SK-N-SH (cell line): ENCODE measurements around the gene SEMA4G. TPM values are rescaled to one million over a fixed set of nuclear protein-coding genes. Genes with fewer than 3 reads are reported as not detected.

ENCODE experiments used
- CTCF ChIA-PET: fragments of 300-600, 350-600 bp; formaldehyde crosslinking; extraction: SDS; loops from one replicate; lab custom pipeline; 2021; lab: Yijun Ruan, JAX
- POLR2A ChIA-PET: fragments of 350-600 bp; sonication (Branson Sonifier 250); formaldehyde crosslinking; extraction: SDS; loops from one replicate; lab custom pipeline; 2020; ENCODE audit warnings: antibody characterized with exemption, inconsistent platforms; lab: Yijun Ruan, JAX
- DNase-seq: peaks from one replicate; pipeline ENCODE4 v3.0.0; 2012
- H2AFZ ChIP-seq: fragments of 200-600 bp; sonication (generic); 2 replicates; pipeline ENCODE4 v1.8.1; 2016; ENCODE audit warnings: antibody characterized with exemption, mild to moderate bottlenecking, low read depth
- H3F3A ChIP-seq: fragments of 200-600 bp; sonication (generic); replicated peaks from 2 replicates; pipeline ENCODE3; 2016; ENCODE audit warnings: antibody characterized with exemption, mild to moderate bottlenecking; ENCODE audit not compliant: insufficient read depth
- H3K27ac ChIP-seq, 2 experiments: fragments of 200-500 bp in 1 of 2; fragments of 200-600 bp in 1 of 2; sonication (Bioruptor generic) in 1 of 2; sonication (generic), shearing (Covaris generic) in 1 of 2; 2 replicates each; pipeline versions ENCODE4 v1.5.1 to v1.6.1; 2014 to 2016; ENCODE audit warnings: low read depth in 2 of 2, inconsistent platforms in 1 of 2, low read length in 1 of 2, mild to moderate bottlenecking in 1 of 2, mixed read lengths in 1 of 2
- H3K27me3 ChIP-seq: fragments of 200-600 bp; sonication (generic), shearing (Covaris generic); 2 replicates; pipeline ENCODE4 v1.6.1; 2016; ENCODE audit warnings: mixed run types; ENCODE audit not compliant: insufficient read depth
- H3K36me3 ChIP-seq, 2 experiments: fragments of 200-500 bp in 1 of 2; fragments of 200-600 bp in 1 of 2; sonication (Bioruptor generic) in 1 of 2; sonication (generic) in 1 of 2; replicated peaks in 1 of 2; 2 replicates each; pipeline versions ENCODE3 to v1.5.1; 2014 to 2016; ENCODE audit warnings: low read length in 1 of 2, mild to moderate bottlenecking in 1 of 2; ENCODE audit not compliant: insufficient read depth in 2 of 2, control insufficient read depth in 1 of 2
- H3K4me1 ChIP-seq, 2 experiments: fragments of 200-500 bp in 1 of 2; fragments of 200-600 bp in 1 of 2; sonication (Bioruptor generic) in 1 of 2; sonication (generic), shearing (Covaris generic) in 1 of 2; 2 replicates each; pipeline versions ENCODE4 v1.5.1 to v1.6.1; 2014 to 2016; ENCODE audit warnings: low read depth in 1 of 2, low read length in 1 of 2, mixed run types in 1 of 2; ENCODE audit not compliant: insufficient read depth in 2 of 2, control insufficient read depth in 1 of 2
- H3K4me2 ChIP-seq: fragments of 200-600 bp; sonication (generic), shearing (Covaris generic); 2 replicates; pipeline ENCODE4 v1.6.1; 2017; ENCODE audit warnings: mixed run types
- H3K4me3 ChIP-seq, 2 experiments: fragments of 200-500 bp in 1 of 2; fragments of 200-600 bp in 1 of 2; sonication (Bioruptor generic) in 1 of 2; sonication (generic), shearing (Covaris generic) in 1 of 2; 2 replicates each; pipeline versions ENCODE4 v1.5.1 to v1.8.1; 2014 to 2016; ENCODE audit warnings: low read depth in 2 of 2, inconsistent platforms in 1 of 2, low read length in 1 of 2, mild to moderate bottlenecking in 1 of 2, mixed read lengths in 1 of 2, moderate library complexity in 1 of 2
- H3K79me2 ChIP-seq: fragments of 200-600 bp; sonication (generic); 2 replicates; pipeline ENCODE4 v1.8.1; 2017; ENCODE audit warnings: mild to moderate bottlenecking; ENCODE audit not compliant: insufficient read depth
- H3K9ac ChIP-seq: fragments of 200-600 bp; sonication (generic); 2 replicates; pipeline ENCODE4 v1.6.1; 2017; ENCODE audit warnings: mixed run types
- H3K9me2 ChIP-seq: fragments of 200-600 bp; sonication (generic); 2 replicates; pipeline ENCODE4 v1.6.1; 2017; ENCODE audit warnings: mixed run types
- H3K9me3 ChIP-seq: fragments of 200-600 bp; sonication (generic); 2 replicates; pipeline ENCODE4 v1.6.1; 2017; ENCODE audit warnings: mixed run types, mild to moderate bottlenecking, moderate library complexity
- H4K20me1 ChIP-seq: fragments of 200-600 bp; sonication (generic); 2 replicates; pipeline ENCODE4 v1.6.1; 2017; ENCODE audit warnings: mild to moderate bottlenecking, mixed run types; ENCODE audit not compliant: insufficient read depth
- EP300 ChIP-seq, 2 experiments: IDR thresholded peaks; 2 replicates each; pipeline versions ENCODE4 v1.4.0 to v1.6.1; 2012; ENCODE audit warnings: borderline replicate concordance in 1 of 2, low read depth in 1 of 2, low read length in 1 of 2
- GABPA ChIP-seq: IDR thresholded peaks from 2 replicates; pipeline ENCODE4 v1.4.0; 2012; ENCODE audit warnings: low read depth, mild to moderate bottlenecking
- MEF2A ChIP-seq: IDR thresholded peaks from 2 replicates; pipeline ENCODE4 v1.4.0; 2012; ENCODE audit warnings: low read depth, borderline replicate concordance
- MXI1 ChIP-seq: IDR thresholded peaks from 2 replicates; pipeline ENCODE4 v1.6.1; 2012; ENCODE audit warnings: mild to moderate bottlenecking, low read depth, low read length, improper control_type of control experiment
- NFIC ChIP-seq: IDR thresholded peaks from 2 replicates; pipeline ENCODE4 v1.4.0; 2012; ENCODE audit warnings: borderline replicate concordance
- NRF1 ChIP-seq: IDR thresholded peaks from 2 replicates; pipeline ENCODE4 v1.6.1; 2012; ENCODE audit warnings: low read depth, mild to moderate bottlenecking, low read length
- RAD21 ChIP-seq: IDR thresholded peaks from 2 replicates; pipeline ENCODE4 v1.6.1; 2012; ENCODE audit warnings: mild to moderate bottlenecking, low read length
- RFX5 ChIP-seq: IDR thresholded peaks from 2 replicates; pipeline ENCODE4 v1.6.1; 2012; ENCODE audit warnings: mild to moderate bottlenecking, improper control_type of control experiment, low read length
- SIN3A ChIP-seq: IDR thresholded peaks from 2 replicates; pipeline ENCODE4 v1.6.1; 2012; ENCODE audit warnings: low read depth, mild to moderate bottlenecking, low read length, moderate library complexity, borderline replicate concordance
- SMC3 ChIP-seq: IDR thresholded peaks from 2 replicates; pipeline ENCODE4 v1.6.1; 2012; ENCODE audit warnings: low read depth, low read length, improper control_type of control experiment
- TAF1 ChIP-seq: IDR thresholded peaks from 2 replicates; pipeline ENCODE4 v1.6.1; 2012; ENCODE audit warnings: low read depth, mild to moderate bottlenecking, low read length, moderate library complexity, borderline replicate concordance
- YY1 ChIP-seq: IDR thresholded peaks from 2 replicates; pipeline ENCODE4 v1.4.0; 2012; ENCODE audit warnings: low read depth, mild to moderate bottlenecking
- WGBS: methylation state at CpG from one replicate; pipeline ENCODE4 v1.1.6; 2017; ENCODE audit warnings: low lambda C conversion rate; 5-methylcytosine and 5-hydroxymethylcytosine counted together
- polyA plus RNA-seq, 3 experiments: library from polyadenylated mRNA; depleted of rRNA; stranded (reverse); fragments of >200 nt; gene quantifications; 2 replicates each; pipeline ENCODE4 v1.2.3, GENCODE V29; 2012
- TF ChIP-seq, protein P1 (sequence below): IDR thresholded peaks from 2 replicates; pipeline ENCODE4 v1.4.0; 2012; ENCODE audit warnings: low read depth, borderline replicate concordance
- TF ChIP-seq, protein P2 (sequence below): fragments of 150-350 bp; IDR thresholded peaks from 2 replicates; pipeline ENCODE4 v1.6.1; 2016; ENCODE audit warnings: mild to moderate bottlenecking, low read depth, low read length
- TF ChIP-seq, protein P3 (sequence below): fragments of 200-600 bp; sonication (generic); IDR thresholded peaks from 2 replicates; pipeline ENCODE4 v1.6.1; 2017; ENCODE audit warnings: antibody characterized with exemption, mild to moderate bottlenecking, moderate library complexity

The SEMA4G gene
- polyA plus RNA-seq, 1 of the 3 experiments (the other 2 are of a cell fraction): 16.2 TPM

DNA sequence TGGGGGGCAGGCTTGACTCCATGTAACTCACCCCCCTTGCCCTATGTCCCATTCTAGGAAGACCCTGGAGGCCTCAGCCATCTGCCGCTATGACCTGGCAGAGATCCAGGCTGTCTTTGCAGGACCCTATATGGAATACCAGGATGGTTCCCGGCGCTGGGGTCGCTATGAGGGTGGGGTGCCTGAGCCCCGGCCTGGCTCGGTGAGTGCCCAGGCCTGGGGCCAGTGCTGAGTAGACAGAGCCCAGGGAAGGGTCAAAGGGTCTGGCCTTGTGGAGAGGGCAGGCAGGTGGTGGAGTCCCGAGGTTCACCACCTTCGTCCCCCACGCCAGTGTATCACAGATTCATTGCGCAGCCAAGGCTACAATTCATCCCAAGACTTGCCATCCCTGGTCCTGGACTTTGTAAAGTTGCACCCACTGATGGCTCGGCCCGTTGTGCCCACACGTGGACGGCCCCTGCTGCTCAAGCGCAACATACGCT is 10.5 kb downstream of the SEMA4G start:
- Histone ChIP-seq H3K4me1 (no peaks in the 10 kb centered on the region), H3K27ac (no peak overlapping the region), H3F3A (no peaks in the 10 kb centered on the region), H3K9ac (no peak overlapping the region), H4K20me1 (no peaks in the 10 kb centered on the region), H3K4me3 (no peak overlapping the region), H3K9me2 (no peaks in the 10 kb centered on the region), H3K9me3 (no peaks in the 10 kb centered on the region), H2AFZ (no peak overlapping the region), H3K4me2 (no peak overlapping the region)
- CTCF ChIA-PET: interaction anchor here (1.7 kb wide), 1 partner anchor 18 kb away, joined by 5 read pairs; no protein-coding TSS in a partner anchor
- DNase-seq: no peak
- 89% methylated on average over 9 of the region's 16 CpGs for WGBS
- POLR2A ChIA-PET: no interaction called here
- TF ChIP-seq YY1 (no peak), RAD21 (no peak), SIN3A (no peak), NRF1 (no peak), TAF1 (no peak)
- TF ChIP-seq, protein P1, sequence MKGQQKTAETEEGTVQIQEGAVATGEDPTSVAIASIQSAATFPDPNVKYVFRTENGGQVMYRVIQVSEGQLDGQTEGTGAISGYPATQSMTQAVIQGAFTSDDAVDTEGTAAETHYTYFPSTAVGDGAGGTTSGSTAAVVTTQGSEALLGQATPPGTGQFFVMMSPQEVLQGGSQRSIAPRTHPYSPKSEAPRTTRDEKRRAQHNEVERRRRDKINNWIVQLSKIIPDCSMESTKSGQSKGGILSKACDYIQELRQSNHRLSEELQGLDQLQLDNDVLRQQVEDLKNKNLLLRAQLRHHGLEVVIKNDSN: no peak
- TF ChIP-seq, protein P2, sequence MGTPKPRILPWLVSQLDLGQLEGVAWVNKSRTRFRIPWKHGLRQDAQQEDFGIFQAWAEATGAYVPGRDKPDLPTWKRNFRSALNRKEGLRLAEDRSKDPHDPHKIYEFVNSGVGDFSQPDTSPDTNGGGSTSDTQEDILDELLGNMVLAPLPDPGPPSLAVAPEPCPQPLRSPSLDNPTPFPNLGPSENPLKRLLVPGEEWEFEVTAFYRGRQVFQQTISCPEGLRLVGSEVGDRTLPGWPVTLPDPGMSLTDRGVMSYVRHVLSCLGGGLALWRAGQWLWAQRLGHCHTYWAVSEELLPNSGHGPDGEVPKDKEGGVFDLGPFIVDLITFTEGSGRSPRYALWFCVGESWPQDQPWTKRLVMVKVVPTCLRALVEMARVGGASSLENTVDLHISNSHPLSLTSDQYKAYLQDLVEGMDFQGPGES: no peak
- TF ChIP-seq, protein P3, sequence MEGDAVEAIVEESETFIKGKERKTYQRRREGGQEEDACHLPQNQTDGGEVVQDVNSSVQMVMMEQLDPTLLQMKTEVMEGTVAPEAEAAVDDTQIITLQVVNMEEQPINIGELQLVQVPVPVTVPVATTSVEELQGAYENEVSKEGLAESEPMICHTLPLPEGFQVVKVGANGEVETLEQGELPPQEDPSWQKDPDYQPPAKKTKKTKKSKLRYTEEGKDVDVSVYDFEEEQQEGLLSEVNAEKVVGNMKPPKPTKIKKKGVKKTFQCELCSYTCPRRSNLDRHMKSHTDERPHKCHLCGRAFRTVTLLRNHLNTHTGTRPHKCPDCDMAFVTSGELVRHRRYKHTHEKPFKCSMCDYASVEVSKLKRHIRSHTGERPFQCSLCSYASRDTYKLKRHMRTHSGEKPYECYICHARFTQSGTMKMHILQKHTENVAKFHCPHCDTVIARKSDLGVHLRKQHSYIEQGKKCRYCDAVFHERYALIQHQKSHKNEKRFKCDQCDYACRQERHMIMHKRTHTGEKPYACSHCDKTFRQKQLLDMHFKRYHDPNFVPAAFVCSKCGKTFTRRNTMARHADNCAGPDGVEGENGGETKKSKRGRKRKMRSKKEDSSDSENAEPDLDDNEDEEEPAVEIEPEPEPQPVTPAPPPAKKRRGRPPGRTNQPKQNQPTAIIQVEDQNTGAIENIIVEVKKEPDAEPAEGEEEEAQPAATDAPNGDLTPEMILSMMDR: no peak
- TF ChIP-seq, all 33 proteins: peak for 0
- H3K79me2 ChIP-seq: no peaks in the 10 kb centered on the region
- no peaks in the 10 kb centered on the region for H3K27me3 ChIP-seq
- H3K36me3 ChIP-seq: peaks cover 3 to 29% of the 10 kb centered on the region in 2 experiments

DNA sequence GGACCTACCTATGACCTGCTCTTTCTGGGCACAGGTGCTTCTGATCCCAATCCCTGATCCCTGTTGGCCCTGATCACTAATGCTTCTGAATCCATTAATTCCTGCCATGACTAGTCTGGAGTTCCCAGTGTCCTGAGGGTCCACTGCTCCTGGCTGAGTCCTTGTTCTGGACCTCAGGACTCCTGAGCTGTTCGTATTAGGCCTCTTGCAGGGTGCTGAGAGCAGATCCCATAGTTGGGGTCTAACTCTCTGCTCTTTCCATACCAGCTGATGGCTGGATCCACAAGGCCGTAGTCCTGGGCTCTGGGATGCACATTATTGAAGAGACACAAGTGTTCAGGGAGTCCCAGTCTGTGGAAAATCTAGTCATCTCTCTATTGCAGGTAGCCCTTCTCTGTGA is 11.0 kb downstream of the SEMA4G start:
- TF ChIP-seq MEF2A: no peak
- TF ChIP-seq, protein P2: no peak
- no peak for TF ChIP-seq EP300 (IDR thresholded peaks at IDR 0.05; ENCODE audit: borderline replicate concordance in 1 of 2, low read depth in 1 of 2, low read length in 1 of 2)
- TF ChIP-seq RFX5: no peak
- TF ChIP-seq SIN3A: no peak
- TF ChIP-seq, protein P1: no peak
- no peak for TF ChIP-seq NFIC
- no peak for TF ChIP-seq MXI1
- TF ChIP-seq GABPA: no peak
- no peak for TF ChIP-seq SMC3
- H3F3A ChIP-seq: no peaks in the 10 kb centered on the region
- ChIA-PET POLR2A (interaction anchor here (1.4 kb wide), 1 partner anchor 8 kb away, joined by 3 read pairs; no protein-coding TSS in a partner anchor), CTCF (interaction anchor here (1.7 kb wide), 1 partner anchor 17 kb away, joined by 5 read pairs; no protein-coding TSS in a partner anchor)
- H3K4me2 ChIP-seq: no peak overlapping the region
- H3K9ac ChIP-seq: no peak overlapping the region
- H2AFZ ChIP-seq: no peak overlapping the region
- WGBS: 92% methylated on average over 2 of the region's 2 CpGs
- H3K4me1 ChIP-seq: peaks cover 0 to 2% of the 10 kb centered on the region in 2 experiments; a peak in 1 of 4 replicates
- no peaks in the 10 kb centered on the region for H3K9me2 ChIP-seq
- no peak overlapping the region for H3K27ac ChIP-seq
- no peaks in the 10 kb centered on the region for H3K27me3 ChIP-seq
- no peaks in the 10 kb centered on the region for H4K20me1 ChIP-seq
- H3K4me3 ChIP-seq: no peak overlapping the region
- no peaks in the 10 kb centered on the region for H3K79me2 ChIP-seq
- H3K9me3 ChIP-seq: no peaks in the 10 kb centered on the region
- H3K36me3 ChIP-seq: peaks cover 3 to 32% of the 10 kb centered on the region in 2 experiments
- DNase-seq: no peak
